Keratinocyte (primary cell): ENCODE data around the gene LRRC15. TPM values are rescaled to one million over a fixed set of nuclear protein-coding genes. Genes with fewer than 3 reads are reported as not detected.

Experiments
- DNase-seq: peaks from one replicate; pipeline ENCODE4 v3.0.0-alpha.2; 2011; ENCODE audit warnings: low read depth, missing footprints, low spot score
- FAIRE-seq: peaks from 2 replicates; lab custom pipeline; 2011; peaks lifted over from hg19 to GRCh38; lab: Jason Lieb, UNC
- H2AFZ ChIP-seq: 2 replicates; pipeline ENCODE4 v1.6.0; 2012; ENCODE audit warnings: low read length, control low read depth, inconsistent platforms; ENCODE audit not compliant: control insufficient read depth
- H3K27ac ChIP-seq: 2 replicates; pipeline ENCODE4 v1.5.1; 2011; ENCODE audit warnings: low read length; ENCODE audit not compliant: control insufficient read depth, insufficient read depth
- H3K27me3 ChIP-seq: 3 replicates; pipeline ENCODE4 v1.6.0; 2011; ENCODE audit warnings: low read length; ENCODE audit not compliant: control insufficient read depth, insufficient read depth; ENCODE audit errors: extremely low read depth
- H3K36me3 ChIP-seq, 2 experiments: 2 replicates in 1 of 2; 3 replicates in 1 of 2; pipeline ENCODE4 v1.5.1; 2011; ENCODE audit warnings: low read length in 2 of 2, mild to moderate bottlenecking in 1 of 2; ENCODE audit not compliant: control insufficient read depth in 2 of 2, insufficient read depth in 2 of 2; ENCODE audit errors: extremely low read depth in 1 of 2
- H3K4me1 ChIP-seq: 3 replicates; pipeline ENCODE4 v1.5.1; 2011; ENCODE audit warnings: low read length; ENCODE audit not compliant: control insufficient read depth, insufficient read depth; ENCODE audit errors: extremely low read depth
- H3K4me2 ChIP-seq: 3 replicates; pipeline ENCODE4 v1.6.0; 2011; ENCODE audit warnings: low read depth, low read length; ENCODE audit not compliant: control insufficient read depth, insufficient read depth; ENCODE audit errors: extremely low read depth
- H3K4me3 ChIP-seq, 3 experiments: fragments of 200-600 bp in 1 of 3; sonication (generic) in 1 of 3; 2 replicates in 2 of 3; 3 replicates in 1 of 3; pipeline ENCODE4 v1.5.1; 2011 to 2016; ENCODE audit warnings: low read length in 3 of 3, mild to moderate bottlenecking in 3 of 3, control low read depth in 2 of 3, inconsistent platforms in 1 of 3, low read depth in 1 of 3, mixed read lengths in 1 of 3, mixed run types in 1 of 3, moderate library complexity in 1 of 3; ENCODE audit not compliant: control insufficient read depth in 2 of 3, insufficient read depth in 2 of 3; ENCODE audit errors: extremely low read depth in 1 of 3
- H3K79me2 ChIP-seq: 2 replicates; pipeline ENCODE4 v1.6.0; 2012; ENCODE audit warnings: low read length; ENCODE audit not compliant: control insufficient read depth, insufficient read depth
- H3K9ac ChIP-seq: 3 replicates; pipeline ENCODE4 v1.6.0; 2011; ENCODE audit warnings: low read length; ENCODE audit not compliant: control insufficient read depth, insufficient read depth; ENCODE audit errors: extremely low read depth
- H3K9me1 ChIP-seq: 3 replicates; pipeline ENCODE4 v1.6.0; 2011; ENCODE audit warnings: low read length; ENCODE audit not compliant: control insufficient read depth, insufficient read depth; ENCODE audit errors: extremely low read depth
- H3K9me3 ChIP-seq: 2 replicates; pipeline ENCODE4 v1.5.1; 2012; ENCODE audit warnings: low read depth, low read length; ENCODE audit not compliant: control insufficient read depth
- H4K20me1 ChIP-seq: 3 replicates; pipeline ENCODE4 v1.6.0; 2011; ENCODE audit warnings: low read length; ENCODE audit not compliant: control insufficient read depth, insufficient read depth; ENCODE audit errors: extremely low read depth
- CTCF ChIP-seq, 3 experiments: IDR thresholded peaks in 1 of 3; conservative IDR thresholded peaks in 1 of 3; optimal IDR thresholded peaks in 1 of 3; 2 replicates in 2 of 3; 3 replicates in 1 of 3; pipeline versions ENCODE3 to v1.5.1; 2011; ENCODE audit warnings: low read length in 3 of 3, mild to moderate bottlenecking in 3 of 3, moderate library complexity in 2 of 3, control low read depth in 1 of 3, inconsistent platforms in 1 of 3; ENCODE audit not compliant: insufficient read depth in 2 of 3; ENCODE audit errors: extremely low read depth in 1 of 3
- EZH2 ChIP-seq: IDR thresholded peaks from one replicate; pipeline ENCODE4 v1.6.1; 2012; ENCODE audit warnings: inconsistent platforms, mild to moderate bottlenecking, low read length, moderate library complexity
- dilution Hi-C: fragments of 300-500 bp; cut with MboI; formaldehyde crosslinking; loops from one replicate; pipeline ENCODE4 v1.7.0; 2020; ENCODE audit warnings: low sequenced_read_pairs; ENCODE audit not compliant: extremely low pct_ligation_motif_present
- polyA plus RNA-seq, 5 experiments: library from polyadenylated mRNA; depleted of rRNA in 3 of 5; stranded (reverse) in 3 of 5; stranded (forward) in 1 of 5; unstranded in 1 of 5; fragments of >200 nt; gene quantifications; 1 replicate in 1 of 5; 2 replicates in 3 of 5; 3 replicates in 1 of 5; pipeline versions ENCODE4 v1.2.1 to v1.2.3, GENCODE V29; 2011 to 2012; ENCODE audit warnings: missing spikeins in 2 of 5, low read depth in 1 of 5, low replicate concordance in 1 of 5

Gene LRRC15
- polyA plus RNA-seq, 1 donor (not counting 4 experiments of a cell fraction or from before 2014, with no cell fraction given) = not detected

GRCh38 chr3:194351080-194351672 lies 18.4 kb downstream of the LRRC15 start, which contains the start of gene CPN2:
TSS of gene CPN2 (minus strand) at chr3:194351328. CDS start at chr3:194342702, 8,626 bp downstream.
- no peak within 1 kb of the TSS for H3K27ac ChIP-seq
- no peak within 1 kb of the TSS for H3K4me2 ChIP-seq
- TF ChIP-seq CTCF (optimal IDR thresholded peaks at IDR 0.05 in 1 of 3, IDR thresholded peaks at IDR 0.05 in 1 of 3, conservative IDR thresholded peaks at IDR 0.05 in 1 of 3; ENCODE audit: extremely low read depth in 1 of 3, insufficient read depth in 2 of 3, low read length in 3 of 3) (no peak), EZH2 (no peak)
- no peaks in the 10 kb centered on the region for H3K79me2 ChIP-seq
- H3K4me1 ChIP-seq = no peaks in the 10 kb centered on the region
- no peak within 1 kb of the TSS for H3K9ac ChIP-seq
- no peak for FAIRE-seq
- no peak for DNase-seq
- H2AFZ ChIP-seq = no peak within 1 kb of the TSS
- dilution Hi-C loops = no loop called here
- H3K4me3 ChIP-seq = no peak within 1 kb of the TSS
- peaks cover 6% of the 10 kb centered on the region for H3K27me3 ChIP-seq
- H3K36me3 ChIP-seq = no peaks in the 10 kb centered on the region
- H3K9me1 ChIP-seq = no peaks in the 10 kb centered on the region
- no peaks in the 10 kb centered on the region for H4K20me1 ChIP-seq
- no peaks in the 10 kb centered on the region for H3K9me3 ChIP-seq

- Histone ChIP-seq H3K9me3 (no peaks in the 10 kb centered on the region), H3K4me3 (no peak overlapping the region), H2AFZ (no peak overlapping the region), H3K9ac (no peak overlapping the region), H3K27me3 (peaks cover 6% of the 10 kb centered on the region), H4K20me1 (no peaks in the 10 kb centered on the region), H3K27ac (no peak overlapping the region), H3K36me3 (no peaks in the 10 kb centered on the region), H3K4me1 (no peaks in the 10 kb centered on the region), H3K9me1 (no peaks in the 10 kb centered on the region), H3K79me2 (no peaks in the 10 kb centered on the region), H3K4me2 (no peak overlapping the region)
- DNase-seq (no peak), FAIRE-seq (no peak)
- TF ChIP-seq EZH2 = no peak
- TF ChIP-seq CTCF (optimal IDR thresholded peaks at IDR 0.05 in 1 of 3, IDR thresholded peaks at IDR 0.05 in 1 of 3, conservative IDR thresholded peaks at IDR 0.05 in 1 of 3; ENCODE audit: extremely low read depth in 1 of 3, insufficient read depth in 2 of 3, low read length in 3 of 3) = no peak
- dilution Hi-C loops = no loop called here
These were observed 18.8 kb downstream of the LRRC15 start for GRCh38 chr3:194350726-194351071.
